GM21529 (cell line): ENCODE data around the gene KCNQ2.

ENCODE experiments used
- ATAC-seq: cut with Tn5 transposase; IDR thresholded peaks from one replicate; pipeline ENCODE4 v1.9.1; 2021; ENCODE audit not compliant: unreplicated experiment

Gene KCNQ2

GRCh38 chr20:63418617-63419016 lies 53.8 kb downstream of the KCNQ2 start:
- no peak for ATAC-seq

- no peak for ATAC-seq
These were observed 54.7 kb downstream of the KCNQ2 start for GRCh38 chr20:63417738-63418120.

GRCh38 chr20:63417097-63417737 lies 55.2 kb downstream of the KCNQ2 start:
- no peak for ATAC-seq

GRCh38 chr20:63416631-63417030 lies 55.8 kb downstream of the KCNQ2 start:
- no peak for ATAC-seq

GRCh38 chr20:63415647-63416391 lies 56.6 kb downstream of the KCNQ2 start:
- no peak for ATAC-seq

GRCh38 chr20:63414720-63415430 lies 57.6 kb downstream of the KCNQ2 start:
- ATAC-seq = no peak

GRCh38 chr20:63413963-63414684 lies 58.3 kb downstream of the KCNQ2 start:
- ATAC-seq = no peak

GRCh38 chr20:63413323-63413722 lies 59.1 kb downstream of the KCNQ2 start:
- no peak for ATAC-seq

- no peak for ATAC-seq
These were observed 59.6 kb downstream of the KCNQ2 start for GRCh38 chr20:63412889-63413288.

- ATAC-seq = no peak
These were observed 60.4 kb downstream of the KCNQ2 start for GRCh38 chr20:63411898-63412631.

- no peak for ATAC-seq
These were observed 61.1 kb downstream of the KCNQ2 start for GRCh38 chr20:63411151-63411897.

GRCh38 chr20:63409834-63410435 lies 62.5 kb downstream of the KCNQ2 start:
- ATAC-seq = no peak

- no peak for ATAC-seq
These were observed 63.2 kb downstream of the KCNQ2 start for GRCh38 chr20:63409066-63409833.

GRCh38 chr20:63408684-63409046 lies 63.8 kb downstream of the KCNQ2 start:
- ATAC-seq = no peak

GRCh38 chr20:63407928-63408683 lies 64.3 kb downstream of the KCNQ2 start:
- ATAC-seq = no peak

GRCh38 chr20:63406617-63407245 lies 65.7 kb downstream of the KCNQ2 start:
- ATAC-seq = no peak

GRCh38 chr20:63406011-63406410 lies 66.4 kb downstream of the KCNQ2 start:
- no peak for ATAC-seq
